ENCODE data around the gene RPRD1A. TPM values are rescaled to one million over a fixed set of nuclear protein-coding genes. Genes with fewer than 3 reads are reported as not detected.
"Not testable (repeated sequence)": the region's sequence is repeated elsewhere in the genome, so short reads cannot be mapped to it uniquely, and the experiment has no call there.

Gene RPRD1A
- total RNA-seq, 3 donors from 2014 or later, result 31.7 to 64.5 (median 38.7) TPM

- Histone ChIP-seq H3K36me3 (ENCODE audit: low read depth) (no peaks in the 10 kb centered on the region), H3K9me3 (no peaks in the 10 kb centered on the region), H3K4me3 (peak within 1 kb of the TSS; percentile 56), H3K4me1 (ENCODE audit: low read depth) (peaks cover 23% of the 10 kb centered on the region)
- intact Hi-C loops (cut with DNase I, micrococcal nuclease), result no loop called here
- peak; percentile 96 for ATAC-seq
- no peak for TF ChIP-seq CTCF (IDR thresholded peaks at IDR 0.05)
- DNase-seq, result peak; percentile 96 to 97 (median 97)
These were observed 95.0 kb downstream of the RPRD1A start, which contains the start of gene RMP24 for GRCh38 chr18:35972197-35973000. Gene RMP24, plus strand, starts transcription at chr18:35972679.

- peak overlapping the region; percentile 56 for H3K4me3 ChIP-seq
- no peak for TF ChIP-seq CTCF (IDR thresholded peaks at IDR 0.05)
- H3K9me3 ChIP-seq, result no peaks in the 10 kb centered on the region
- H3K4me1 ChIP-seq (ENCODE audit: low read depth), result peaks cover 23% of the 10 kb centered on the region
- ATAC-seq, result peak; percentile 11
- intact Hi-C loops (cut with DNase I, micrococcal nuclease), result no loop called here
- H3K36me3 ChIP-seq (ENCODE audit: low read depth), result no peaks in the 10 kb centered on the region
- DNase-seq, result peak in 1 of 3 donors; percentile 29
These were observed 95.6 kb downstream of the RPRD1A start for GRCh38 chr18:35971661-35972196.

- Histone ChIP-seq H3K9me3 (no peaks in the 10 kb centered on the region), H3K36me3 (ENCODE audit: low read depth) (no peaks in the 10 kb centered on the region), H3K4me3 (no peak overlapping the region), H3K4me1 (ENCODE audit: low read depth) (peaks cover 23% of the 10 kb centered on the region)
- DNase-seq, result no peak
- no peak for ATAC-seq
- intact Hi-C loops (cut with DNase I, micrococcal nuclease), result no loop called here
- no peak for TF ChIP-seq CTCF (IDR thresholded peaks at IDR 0.05)
These were observed 97.7 kb downstream of the RPRD1A start for GRCh38 chr18:35969676-35970075.

GRCh38 chr18:35968278-35968880 is 99.0 kb downstream of the RPRD1A start:
- peaks cover 12% of the 10 kb centered on the region for H3K4me1 ChIP-seq (ENCODE audit: low read depth)
- H3K9me3 ChIP-seq, result no peaks in the 10 kb centered on the region
- TF ChIP-seq CTCF (IDR thresholded peaks at IDR 0.05), result no peak
- no peak overlapping the region for H3K4me3 ChIP-seq
- H3K36me3 ChIP-seq (ENCODE audit: low read depth), result no peaks in the 10 kb centered on the region
- ATAC-seq, result no peak
- no peak for DNase-seq
- intact Hi-C loops (cut with DNase I, micrococcal nuclease), result no loop called here

GRCh38 chr18:35967866-35968265 is 99.5 kb downstream of the RPRD1A start:
- H3K4me1 ChIP-seq (ENCODE audit: low read depth); H3K4me3 ChIP-seq; DNase-seq; H3K36me3 ChIP-seq (ENCODE audit: low read depth); ATAC-seq; H3K9me3 ChIP-seq; intact Hi-C loops (cut with DNase I, micrococcal nuclease): not testable (repeated sequence)

GRCh38 chr18:35964319-35964718 is 103.0 kb downstream of the RPRD1A start:
- DNase-seq (no peak), ATAC-seq (no peak)
- Histone ChIP-seq H3K36me3 (ENCODE audit: low read depth) (no peaks in the 10 kb centered on the region), H3K4me1 (ENCODE audit: low read depth) (no peaks in the 10 kb centered on the region), H3K9me3 (no peaks in the 10 kb centered on the region), H3K4me3 (no peak overlapping the region)
- intact Hi-C loops (cut with DNase I, micrococcal nuclease), result no loop called here
- TF ChIP-seq CTCF (IDR thresholded peaks at IDR 0.05), result no peak
